Measurements from ENCODE around the gene C10orf95.

- TF ChIP-seq POLR2A (IDR thresholded peaks at IDR 0.05; ENCODE audit: low read depth), result no peak
- TF ChIP-seq, protein P1, sequence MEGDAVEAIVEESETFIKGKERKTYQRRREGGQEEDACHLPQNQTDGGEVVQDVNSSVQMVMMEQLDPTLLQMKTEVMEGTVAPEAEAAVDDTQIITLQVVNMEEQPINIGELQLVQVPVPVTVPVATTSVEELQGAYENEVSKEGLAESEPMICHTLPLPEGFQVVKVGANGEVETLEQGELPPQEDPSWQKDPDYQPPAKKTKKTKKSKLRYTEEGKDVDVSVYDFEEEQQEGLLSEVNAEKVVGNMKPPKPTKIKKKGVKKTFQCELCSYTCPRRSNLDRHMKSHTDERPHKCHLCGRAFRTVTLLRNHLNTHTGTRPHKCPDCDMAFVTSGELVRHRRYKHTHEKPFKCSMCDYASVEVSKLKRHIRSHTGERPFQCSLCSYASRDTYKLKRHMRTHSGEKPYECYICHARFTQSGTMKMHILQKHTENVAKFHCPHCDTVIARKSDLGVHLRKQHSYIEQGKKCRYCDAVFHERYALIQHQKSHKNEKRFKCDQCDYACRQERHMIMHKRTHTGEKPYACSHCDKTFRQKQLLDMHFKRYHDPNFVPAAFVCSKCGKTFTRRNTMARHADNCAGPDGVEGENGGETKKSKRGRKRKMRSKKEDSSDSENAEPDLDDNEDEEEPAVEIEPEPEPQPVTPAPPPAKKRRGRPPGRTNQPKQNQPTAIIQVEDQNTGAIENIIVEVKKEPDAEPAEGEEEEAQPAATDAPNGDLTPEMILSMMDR (IDR thresholded peaks at IDR 0.05), result no peak
These were observed 32.7 kb upstream of the C10orf95 start for GRCh38 chr10:102484021-102484420.

Data from esophagus muscularis mucosa (tissue), 3 donors.